Panc1 (cell line): ENCODE results near the gene STX7.

Experiments used
- CTCF ChIP-seq: fragments of 450-650 bp; IDR thresholded peaks from 2 replicates; pipeline ENCODE4 v1.5.1; 2017; ENCODE audit warnings: mild to moderate bottlenecking
- POLR2AphosphoS5 ChIP-seq: IDR thresholded peaks from 2 replicates; pipeline ENCODE4 v1.6.1; 2012; ENCODE audit warnings: mild to moderate bottlenecking, low read depth, low read length, moderate library complexity
- REST ChIP-seq, 2 experiments: IDR thresholded peaks; 2 replicates each; pipeline ENCODE4 v1.6.1; 2011 to 2012; ENCODE audit warnings: low read depth in 2 of 2, control low read depth in 1 of 2, low read length in 1 of 2, mild to moderate bottlenecking in 1 of 2, moderate library complexity in 1 of 2; ENCODE audit not compliant: insufficient read depth in 1 of 2

- TF ChIP-seq CTCF (no peak), POLR2AphosphoS5 (no peak), REST (IDR thresholded peaks at IDR 0.05; ENCODE audit: insufficient read depth in 1 of 2, low read depth in 2 of 2, low read length in 1 of 2) (no peak)
These were observed 25.2 kb downstream of the STX7 start for GRCh38 chr6:132487762-132488161.
